Globus pallidus (tissue), 1 donor: ENCODE data around the gene SERPING1.
A peak's percentile ranks its signal among the peaks of the same experiment; 100 is the strongest.
"Not testable (repeated sequence)": the region's sequence is repeated elsewhere in the genome, so short reads cannot be mapped to it uniquely, and the experiment has no call there.

Source experiments
- DNase-seq: peaks from one replicate; pipeline ENCODE4 v3.0.0-alpha.2; 2015; ENCODE audit warnings: low spot score

The SERPING1 gene

DNA sequence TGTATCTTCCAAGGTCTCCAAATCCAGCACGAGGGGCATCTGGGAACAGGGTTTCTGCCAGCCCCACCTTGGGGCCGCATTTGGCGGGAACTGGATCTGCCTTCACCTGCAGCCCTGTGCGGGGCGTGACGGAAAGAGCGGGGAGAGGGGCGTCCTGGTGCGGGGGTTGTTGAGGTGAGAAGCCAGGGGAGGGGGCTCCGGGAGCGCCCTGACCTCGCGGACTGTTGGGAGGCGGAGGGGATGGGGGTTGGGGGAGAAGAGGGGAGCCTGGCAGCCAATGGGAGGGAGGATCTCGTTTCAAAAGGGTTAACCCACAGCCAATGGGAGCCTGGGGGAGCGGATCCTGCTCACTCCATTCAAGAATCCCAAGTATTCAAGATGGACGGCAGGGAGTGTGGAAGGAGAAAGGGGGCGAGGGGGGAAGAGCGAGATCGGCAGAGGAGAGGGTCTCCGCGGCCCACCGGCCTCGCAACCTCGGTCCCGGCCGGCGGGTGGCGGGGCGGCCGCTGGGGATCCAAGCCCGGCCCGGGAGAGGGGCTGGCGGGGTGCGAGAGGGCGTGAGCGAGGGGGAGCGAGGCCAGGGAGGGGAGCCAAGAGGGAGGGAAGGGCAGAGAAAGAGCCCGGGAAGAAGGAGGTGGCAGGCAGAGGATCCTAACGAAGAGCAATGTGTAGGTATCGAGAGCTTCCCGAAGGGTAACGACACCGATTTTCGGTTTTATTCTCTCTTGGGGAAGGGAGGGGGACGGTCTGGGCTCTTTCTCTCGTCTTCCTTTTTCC, 40.7 kb downstream of the SERPING1 start:
- DNase-seq = peak; percentile 55

DNA sequence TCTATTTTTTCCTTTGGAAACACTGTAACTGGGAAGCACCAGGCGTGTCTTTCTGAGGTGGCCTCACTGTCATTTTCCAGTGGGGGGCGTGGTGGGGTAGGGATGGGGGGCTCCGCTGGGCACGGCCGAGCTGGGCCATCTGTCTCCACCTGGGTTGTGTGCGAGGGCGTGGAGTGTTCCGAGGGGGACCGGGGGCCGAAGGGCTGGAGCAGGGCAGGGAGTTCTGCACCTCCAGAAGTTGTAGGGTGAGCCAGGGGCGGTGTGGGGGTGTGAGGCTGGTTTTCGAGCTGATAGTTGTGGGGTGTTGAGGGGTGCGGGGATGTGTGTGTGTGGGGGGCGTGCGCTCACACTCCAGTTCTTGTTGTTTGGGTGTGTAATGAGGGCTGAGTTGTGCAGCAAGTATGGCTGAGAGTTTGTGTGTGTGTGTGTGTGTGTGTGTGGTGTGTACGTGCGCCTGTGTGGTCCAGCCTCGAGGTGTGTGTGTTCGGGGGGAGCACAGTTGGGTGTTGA, 41.4 kb downstream of the SERPING1 start:
- DNase-seq = no peak

DNA sequence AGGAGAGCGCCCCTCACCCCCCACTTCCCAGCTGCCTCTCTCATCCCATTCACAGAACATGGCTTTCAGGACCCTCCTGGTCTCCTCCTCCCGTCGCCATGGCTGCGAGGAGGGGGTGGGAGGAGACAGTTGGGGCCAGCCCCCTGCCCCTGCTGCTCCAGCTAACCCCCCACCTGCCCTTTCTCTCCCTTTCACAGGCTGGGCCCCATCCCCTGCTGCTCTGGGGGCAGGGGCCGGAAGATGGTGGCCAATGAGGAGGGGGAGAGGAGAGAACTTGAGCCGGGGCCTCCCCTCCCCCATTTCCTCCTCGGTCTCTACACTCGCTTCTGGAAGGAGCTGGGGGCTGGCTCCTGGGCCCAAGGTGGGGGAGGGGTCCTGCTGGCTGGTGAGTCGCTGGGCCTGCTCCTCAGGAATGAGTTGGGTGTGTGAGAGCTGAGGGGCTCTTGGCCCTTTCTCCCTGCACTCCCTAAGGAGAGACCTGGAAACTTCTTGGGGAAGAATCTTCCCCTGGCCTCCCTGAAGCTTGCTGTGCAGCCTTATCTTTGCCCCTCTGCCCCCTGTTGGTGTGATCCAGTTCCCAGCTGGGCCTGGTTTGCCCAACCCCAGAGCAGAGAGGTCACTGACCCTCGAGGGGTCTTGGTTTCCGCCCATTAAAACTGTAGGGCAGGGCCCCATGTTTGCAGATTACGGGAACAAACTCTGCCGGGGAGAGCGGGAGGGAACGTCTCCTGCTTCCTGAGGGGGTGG, 42.0 kb downstream of the SERPING1 start:
- no peak for DNase-seq

DNA sequence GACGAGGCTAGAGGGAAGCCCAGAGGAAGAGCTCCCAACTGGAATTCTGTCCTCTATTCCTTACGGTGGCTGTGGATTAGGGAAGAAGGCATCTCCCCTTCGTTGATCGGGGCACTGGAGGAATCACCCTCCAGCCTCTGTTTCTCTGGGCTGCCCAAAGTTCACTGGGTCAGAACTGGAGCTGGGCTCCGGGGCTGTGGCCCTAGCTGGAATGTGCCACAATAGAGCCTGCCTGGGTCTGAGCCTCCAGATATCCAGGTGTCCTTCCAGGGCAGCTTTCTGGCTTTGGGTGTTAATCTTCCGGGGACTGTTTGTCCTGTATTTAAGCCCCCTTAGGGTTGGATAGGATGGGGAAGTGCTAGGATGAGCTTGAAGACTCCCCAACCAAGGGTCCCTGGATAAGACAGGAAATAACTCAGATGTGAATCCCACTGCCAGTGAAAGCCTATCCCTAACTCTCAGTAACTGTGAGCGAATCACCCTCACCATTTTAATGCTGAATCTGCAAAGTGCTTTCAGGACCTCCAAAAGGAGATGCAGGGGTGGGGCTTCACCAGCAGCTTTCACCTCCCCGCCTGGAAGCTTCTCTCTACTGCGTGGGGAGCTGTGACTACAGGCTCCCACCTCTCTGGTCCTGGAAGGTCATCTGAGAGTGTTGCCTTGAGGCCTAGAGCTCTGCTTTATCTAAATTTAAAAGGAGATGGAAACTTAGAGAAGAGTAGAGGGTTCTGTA, 42.7 kb downstream of the SERPING1 start:
- no peak for DNase-seq

DNA sequence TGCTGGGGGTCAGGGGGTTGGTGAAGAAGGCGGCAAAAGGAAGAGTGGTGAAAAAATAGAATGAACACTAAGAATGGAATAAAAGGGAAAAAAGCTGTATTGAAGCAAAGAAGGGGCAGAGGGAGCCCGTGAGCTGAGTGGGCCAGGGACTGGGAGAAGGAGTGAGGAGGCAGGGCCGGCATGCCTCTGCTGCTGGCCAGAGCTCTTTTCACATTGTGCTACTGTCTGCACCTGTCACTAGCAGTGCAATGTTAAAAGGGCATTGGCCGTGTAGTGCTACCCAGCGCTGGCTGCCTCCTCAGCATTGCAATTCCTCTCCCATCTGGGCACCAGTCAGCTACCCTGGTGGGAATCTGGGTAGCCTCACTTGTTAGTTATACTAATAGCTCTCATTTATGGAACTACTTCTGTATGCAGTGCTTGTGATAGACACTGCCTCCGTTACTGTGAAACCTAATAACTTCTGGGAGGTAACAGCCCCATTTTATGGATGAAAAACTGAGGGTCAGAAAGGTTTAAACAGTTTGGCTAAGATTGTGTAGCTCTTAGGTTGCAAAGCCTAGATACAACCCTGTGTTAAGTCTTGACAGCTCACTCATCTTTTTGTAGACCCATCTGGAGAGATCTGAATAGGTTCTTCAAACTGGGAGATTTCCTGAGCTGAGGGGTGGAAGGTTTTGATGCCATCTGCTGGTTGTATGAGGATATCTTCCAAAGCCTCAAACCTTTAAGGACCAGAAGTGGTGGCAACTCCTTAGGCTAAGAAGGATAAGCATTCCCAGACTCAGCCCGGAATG, 43.7 kb downstream of the SERPING1 start:
- no peak for DNase-seq

DNA sequence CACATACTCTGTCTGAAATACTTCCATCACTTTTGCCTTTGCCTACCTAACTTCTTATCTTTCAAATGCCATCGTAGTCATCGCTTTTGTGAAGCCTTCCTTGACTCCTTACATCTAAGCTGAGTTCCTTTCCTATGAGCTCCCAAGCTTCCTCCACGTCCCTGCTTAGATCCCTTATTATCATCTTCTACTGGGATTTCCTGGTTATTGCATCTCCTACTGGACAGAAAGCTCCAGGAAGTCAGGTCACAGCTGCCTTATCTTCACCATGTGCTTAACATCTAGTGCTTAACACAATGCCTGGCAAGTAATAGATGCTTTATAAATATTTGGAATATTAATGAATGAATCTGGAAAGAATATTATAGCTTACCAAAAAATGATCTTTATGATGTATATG, 46.3 kb downstream of the SERPING1 start:
- no peak for DNase-seq

DNA sequence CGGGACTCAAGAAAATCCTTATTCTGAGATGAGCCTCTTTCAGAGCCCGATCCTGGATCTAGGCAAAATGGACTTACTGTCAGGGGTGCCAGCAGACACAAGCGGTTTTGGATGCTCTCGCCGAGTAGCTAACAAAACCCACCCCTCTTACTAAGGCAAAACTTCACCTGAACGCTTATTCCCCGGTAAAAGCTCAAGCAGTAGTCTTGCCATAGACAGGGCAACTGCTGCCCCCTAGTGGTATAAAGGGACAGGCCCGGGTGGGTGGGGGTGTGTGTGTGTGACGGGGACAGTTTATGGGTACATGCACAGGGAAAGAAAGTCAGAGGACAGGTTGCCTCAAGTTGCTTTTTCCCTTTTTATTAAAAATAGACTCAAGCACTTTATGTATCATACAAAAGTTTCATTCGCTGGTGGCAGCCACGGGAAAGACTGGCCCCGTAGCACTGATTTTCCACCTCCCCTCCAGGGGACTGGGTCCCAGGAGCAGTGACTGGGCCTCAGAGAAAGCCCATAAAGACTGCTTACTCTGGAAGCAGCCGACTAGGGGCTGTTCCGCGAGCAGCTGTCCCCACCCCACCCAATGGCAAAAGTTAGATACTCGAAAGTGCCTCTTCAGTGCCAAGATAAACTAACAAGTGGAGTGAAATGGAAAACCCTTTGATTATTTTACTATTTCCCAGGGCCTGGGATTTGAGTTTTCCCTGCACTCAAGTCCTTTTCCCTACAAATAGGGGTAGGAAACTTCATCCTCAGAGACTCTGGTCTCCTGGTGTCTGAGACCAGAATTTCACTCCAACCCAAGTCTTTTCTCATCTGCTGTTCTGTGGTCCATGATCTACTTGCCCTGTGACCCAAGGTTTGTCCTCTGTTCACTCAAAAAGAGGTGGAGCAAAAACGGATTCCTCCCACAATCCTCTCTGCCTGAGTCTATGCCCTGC, 47.5 kb downstream of the SERPING1 start:
- peak; percentile 74 for DNase-seq

DNA sequence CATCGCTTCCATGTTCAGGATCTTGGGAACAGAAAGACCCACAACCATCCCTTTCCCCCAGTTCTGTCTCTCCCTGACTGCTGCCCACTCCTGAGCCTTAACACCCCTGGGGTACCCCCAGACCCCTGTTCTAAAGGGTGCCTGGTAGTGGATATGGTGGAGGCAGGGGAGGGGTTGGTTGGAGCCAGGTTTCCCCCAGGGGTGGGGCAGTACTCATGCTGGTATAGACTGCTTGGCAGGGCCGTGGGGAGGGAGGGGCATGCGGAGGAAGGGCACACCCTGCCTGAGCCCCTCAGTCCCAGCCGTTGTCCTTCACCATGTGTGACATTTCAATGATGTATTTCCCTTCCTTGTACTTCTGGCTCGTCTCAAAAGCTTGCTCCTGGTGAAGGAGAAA, 48.2 kb downstream of the SERPING1 start:
- DNase-seq = no peak

DNA sequence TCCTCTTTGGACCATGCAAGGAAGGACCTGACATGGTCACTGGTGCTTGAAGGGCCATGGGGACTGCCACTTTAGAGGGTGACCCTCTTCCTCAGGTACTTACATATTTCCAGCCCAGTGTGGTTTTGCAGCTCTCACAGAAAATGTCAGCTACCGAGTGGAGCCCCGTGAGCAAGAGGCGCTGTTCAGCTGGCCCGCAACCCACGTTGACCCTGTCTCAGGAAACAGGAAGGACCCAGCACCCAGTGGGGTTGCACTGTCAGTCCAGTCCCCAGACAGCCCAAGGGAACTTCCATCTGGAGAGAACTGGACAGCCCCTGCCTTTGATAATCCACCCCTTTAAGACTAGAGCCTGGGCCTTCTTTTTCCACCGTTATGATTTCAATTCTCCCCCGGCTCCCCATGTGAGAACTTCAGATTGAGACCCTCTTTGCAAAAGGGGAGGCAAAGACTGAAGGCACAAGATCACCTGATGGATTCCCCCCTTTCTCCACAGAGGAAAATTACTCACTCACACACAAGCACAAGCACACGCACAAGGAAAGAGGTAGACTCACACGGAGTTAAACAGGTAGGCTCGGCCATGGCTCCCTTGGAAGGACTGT, 48.8 kb downstream of the SERPING1 start:
- no peak for DNase-seq

DNA sequence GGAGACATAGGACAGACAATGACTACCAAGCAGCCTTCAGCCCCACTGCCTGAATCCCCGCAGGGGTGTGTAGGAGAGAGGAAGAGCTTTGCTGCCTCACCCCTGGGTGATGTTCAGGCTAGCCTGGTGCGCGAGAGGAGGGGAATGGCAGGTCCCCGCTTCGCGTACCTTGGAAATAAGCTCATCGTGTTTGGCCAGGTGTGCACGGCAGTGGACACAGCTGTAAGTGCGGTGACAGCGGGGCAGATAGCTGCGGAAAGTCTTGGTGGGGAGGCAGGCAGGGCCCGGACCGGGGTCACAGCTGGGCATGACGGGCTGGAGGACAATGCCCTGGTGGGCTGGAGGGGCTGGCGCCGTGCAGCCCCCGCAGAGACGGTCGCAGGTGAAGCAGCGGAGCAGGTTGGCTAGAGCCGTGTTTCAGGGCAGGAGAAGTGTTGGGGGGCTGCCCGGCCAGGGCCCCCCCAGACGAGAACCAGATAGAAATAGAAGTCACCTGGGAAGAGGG, 49.4 kb downstream of the SERPING1 start:
- no peak for DNase-seq

DNA sequence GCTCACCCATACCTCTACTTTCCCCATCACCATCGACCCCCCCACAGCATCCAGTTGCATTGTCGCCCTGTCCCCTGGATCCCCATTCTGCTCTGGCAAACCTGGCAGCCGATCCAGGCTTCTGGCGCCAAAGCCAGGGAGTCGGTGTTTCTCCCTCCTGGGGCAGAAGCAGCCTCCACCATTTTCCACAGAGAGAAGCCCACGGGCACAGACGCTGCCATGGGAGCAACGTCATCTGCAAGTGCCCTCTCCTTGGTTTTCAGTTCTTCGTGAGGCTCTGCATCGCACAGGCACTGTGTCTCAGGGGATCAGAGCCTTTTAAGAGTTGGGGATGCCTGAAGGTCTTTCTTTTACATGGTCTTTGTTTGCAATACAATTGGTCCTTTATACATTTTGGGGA, 49.9 kb downstream of the SERPING1 start:
- no peak for DNase-seq

DNA sequence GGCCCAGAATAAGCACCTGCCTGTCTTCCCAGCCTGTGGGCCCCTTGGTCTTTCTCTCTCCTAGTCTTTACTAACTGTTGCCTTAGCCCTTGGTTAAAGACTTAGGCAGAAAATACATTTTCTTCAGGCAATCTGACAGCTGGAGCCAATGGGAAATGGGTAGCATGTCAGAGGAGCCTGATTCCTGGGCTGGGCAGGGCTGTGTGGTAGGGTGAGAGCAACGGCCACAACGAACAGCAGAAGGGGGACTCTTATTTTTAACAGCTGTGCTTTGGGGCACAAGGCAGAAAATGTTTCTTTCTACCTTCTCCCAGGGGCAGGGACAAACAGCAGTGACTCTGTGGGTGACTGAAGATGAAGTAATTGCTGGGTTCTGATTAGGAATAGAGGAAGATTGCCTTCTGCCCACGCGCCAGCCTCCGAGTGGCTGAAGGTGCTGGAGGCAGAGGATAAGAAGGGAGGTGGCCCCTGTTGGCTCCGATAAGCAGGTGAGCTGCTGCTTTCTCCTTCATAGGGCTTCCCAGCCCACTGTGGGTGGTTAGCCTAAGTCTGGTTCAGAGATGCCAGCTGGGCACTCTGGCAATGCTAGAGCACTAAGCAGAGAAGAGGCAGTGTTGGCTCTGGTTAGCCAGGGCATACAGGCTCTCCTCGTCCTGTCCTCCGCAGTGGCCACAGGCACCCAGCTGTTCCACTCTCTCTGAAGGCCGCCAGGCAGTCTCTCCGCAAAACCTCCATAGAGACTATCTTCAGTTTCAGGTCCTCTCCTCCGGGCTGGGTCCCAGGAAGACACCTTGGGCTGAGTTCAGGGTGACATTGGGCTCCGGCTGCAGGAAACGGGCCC, 50.7 kb downstream of the SERPING1 start:
- no peak for DNase-seq

DNA sequence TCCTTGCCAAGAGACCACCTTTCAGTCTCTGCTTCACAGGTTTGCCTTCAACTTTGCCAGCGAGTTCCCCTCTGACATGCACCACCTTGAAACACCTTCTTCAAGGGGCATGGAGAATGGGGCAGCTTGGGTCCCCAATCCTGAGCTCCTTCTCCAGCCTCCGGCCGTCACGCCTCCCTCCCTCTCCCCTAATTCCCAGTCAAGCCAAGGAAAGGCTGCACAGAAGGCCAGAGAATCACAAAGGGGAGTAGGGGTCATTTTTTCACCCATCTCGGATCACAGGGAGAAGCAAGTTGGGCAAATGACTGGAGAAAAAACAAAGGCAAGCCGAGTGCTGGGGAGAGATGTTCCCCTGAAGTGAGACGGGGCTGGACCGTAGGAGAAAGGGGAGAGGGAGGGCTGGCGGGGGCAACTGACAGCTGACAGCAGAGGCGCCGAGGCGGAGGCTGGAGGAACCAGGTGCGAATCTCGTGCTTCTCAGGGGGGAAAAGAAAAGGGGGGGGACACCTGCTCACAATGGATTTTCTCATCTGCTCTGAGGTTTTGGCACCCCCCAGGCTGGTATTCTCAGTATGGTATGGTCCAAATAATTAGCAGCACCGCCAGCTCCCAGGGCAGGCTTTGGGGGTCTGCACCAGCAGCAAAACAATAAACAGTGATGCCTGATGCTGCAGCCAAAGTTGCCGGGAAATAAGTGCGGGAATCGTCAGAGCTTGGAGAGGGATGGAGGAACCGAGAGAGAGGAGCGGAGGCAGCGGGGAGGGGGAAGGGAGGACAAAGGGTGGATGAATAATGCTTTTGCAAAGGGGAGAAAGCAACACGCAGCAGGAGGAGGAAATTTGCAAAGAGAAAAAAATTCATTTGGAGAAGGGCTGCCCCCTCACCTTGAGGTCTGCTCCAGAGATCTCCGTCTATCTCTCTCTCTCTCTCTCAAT, 51.6 kb downstream of the SERPING1 start:
- no peak for DNase-seq

DNA sequence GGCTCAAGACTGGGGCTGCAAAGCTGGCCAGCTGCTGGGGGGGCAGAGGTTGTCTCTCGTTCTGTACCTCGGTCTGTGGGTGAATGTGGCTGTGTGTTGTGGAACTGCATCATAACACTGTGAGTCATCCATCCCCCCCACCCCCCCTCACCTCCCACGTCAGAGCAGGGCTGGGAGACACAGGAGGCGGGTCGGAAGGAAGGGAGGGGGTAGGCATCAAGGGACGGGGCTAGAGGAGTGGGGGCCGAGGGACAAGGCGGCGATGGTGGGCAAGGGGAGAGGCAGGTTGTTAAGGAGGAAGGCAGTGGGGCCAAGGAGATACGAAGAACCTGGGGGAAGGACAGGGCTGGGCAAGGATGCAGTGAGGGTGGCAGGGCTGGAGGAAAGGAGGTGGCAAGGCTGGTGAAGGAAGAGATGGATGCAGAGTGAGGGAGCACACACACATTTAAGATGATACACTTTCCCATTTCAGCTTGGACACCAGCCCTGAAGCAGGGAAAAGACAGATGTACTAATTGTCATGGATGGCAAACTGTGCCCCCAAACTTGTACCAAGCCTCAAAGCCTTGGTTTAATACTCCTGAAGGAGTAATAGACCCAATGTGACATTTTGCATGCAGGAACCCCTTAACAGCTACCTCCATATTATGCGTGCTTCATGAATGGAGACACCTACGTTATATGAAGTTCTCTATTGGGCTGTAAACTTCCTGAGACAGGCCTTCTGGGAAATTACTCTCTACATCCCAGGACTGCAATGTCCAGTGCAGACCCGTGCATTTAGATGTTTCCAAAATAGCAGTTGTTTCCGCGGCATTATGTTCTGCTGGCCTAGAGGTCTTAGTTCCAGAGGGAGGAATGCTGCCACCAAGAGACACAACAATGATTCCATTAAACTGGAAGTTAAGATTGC, 52.6 kb downstream of the SERPING1 start, which contains the start of gene YPEL4:
YPEL4 (minus strand) TSS at position 87 of the 913 bp plus-strand sequence. CDS start 2,805 bp downstream, outside the sequence.
- DNase-seq = peak; percentile 91

DNA sequence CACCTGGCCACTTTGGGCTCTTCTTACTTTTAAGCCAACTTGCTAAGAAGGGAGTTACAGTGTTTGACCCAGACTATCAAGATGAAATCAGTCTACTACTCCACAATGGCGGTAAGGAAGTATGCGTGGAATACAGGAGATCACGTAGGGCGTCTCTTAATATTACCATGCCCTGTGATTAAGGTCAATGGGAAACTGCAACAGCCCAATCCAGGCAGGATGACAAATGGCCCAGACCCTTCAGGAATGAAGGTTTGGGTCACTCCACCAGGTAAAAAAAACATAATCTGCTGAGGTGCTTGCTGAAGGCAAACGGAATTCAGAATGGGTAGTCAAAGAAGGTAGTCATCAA, 53.2 kb downstream of the SERPING1 start:
- no peak for DNase-seq

DNA sequence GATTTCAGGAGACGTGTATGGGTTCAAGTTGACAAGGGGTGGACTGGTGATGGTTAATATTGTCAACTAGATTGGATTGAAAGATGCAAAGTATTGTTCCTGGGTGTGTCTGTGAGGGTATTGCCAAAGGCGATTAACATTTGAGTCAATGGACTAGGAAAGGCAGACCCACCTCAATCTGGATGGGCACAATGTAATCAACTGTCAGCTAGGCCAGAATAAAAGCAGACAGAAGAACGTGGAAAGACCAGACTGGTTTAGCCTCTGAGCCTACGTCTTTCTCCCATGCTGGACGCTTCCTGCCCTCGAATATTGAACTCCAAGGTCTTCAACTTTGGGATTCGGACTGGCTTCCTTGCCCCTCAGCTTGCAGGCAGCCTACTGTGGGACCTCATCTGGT, 53.9 kb downstream of the SERPING1 start:
- no peak for DNase-seq

DNA sequence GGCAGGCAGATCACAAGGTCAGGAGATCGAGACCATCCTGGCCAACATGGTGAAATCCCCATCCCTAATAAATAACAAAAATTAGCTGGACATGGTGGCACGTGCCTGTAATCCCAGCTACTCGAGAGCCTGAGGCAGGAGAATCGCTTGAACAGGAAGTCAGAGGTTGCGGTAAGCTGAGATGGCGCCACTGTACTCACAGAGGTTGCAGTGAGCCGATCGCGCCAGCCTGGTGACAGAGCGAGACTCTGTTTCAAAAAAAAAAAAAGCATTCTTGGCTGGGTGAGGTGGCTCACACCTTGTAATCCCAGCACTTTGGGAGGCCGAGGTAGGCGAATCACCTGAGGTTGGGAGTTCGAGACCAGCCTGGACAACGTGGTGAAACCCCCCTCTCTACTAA, 54.7 kb downstream of the SERPING1 start:
- not testable (repeated sequence) for DNase-seq
